Esophagus muscularis mucosa (tissue), 4 donors: ENCODE measurements around the gene TMEM86A. TPM values are rescaled to one million over a fixed set of nuclear protein-coding genes. Genes with fewer than 3 reads are reported as not detected.
A peak's percentile ranks its signal among the peaks of the same experiment; 100 is the strongest.

ENCODE experiments used
- DNase-seq: peaks from one replicate; pipeline ENCODE4 v3.0.0-alpha.2; 2017; ENCODE audit errors: extremely low spot score
- H3K27ac ChIP-seq, 4 donors: fragments of 200-600 bp; sonication (generic); replicated peaks in 1 of 4; 1 replicate in 3 of 4; 2 replicates in 1 of 4; pipeline ENCODE4 v1.5.1; 2016 to 2019; ENCODE audit warnings: mild to moderate bottlenecking in 1 of 4
- H3K27me3 ChIP-seq, 4 donors: fragments of 200-600 bp; sonication (generic); one replicate each; pipeline versions ENCODE4 v1.5.1 to v1.6.0; 2016 to 2019
- H3K36me3 ChIP-seq, 4 donors: fragments of 200-600 bp; sonication (generic); one replicate each; pipeline ENCODE4 v1.5.1; 2016 to 2019
- H3K4me1 ChIP-seq, 4 donors: fragments of 200-600 bp; sonication (generic); one replicate each; pipeline ENCODE4 v1.5.1; 2016 to 2019
- H3K4me3 ChIP-seq, 4 donors: fragments of 200-600 bp; sonication (generic); 1 replicate in 2 of 4; 2 replicates in 2 of 4; pipeline ENCODE4 v1.5.1; 2016 to 2019; ENCODE audit warnings: mild to moderate bottlenecking in 4 of 4, moderate library complexity in 1 of 4
- H3K9me3 ChIP-seq, 4 donors: fragments of 200-600 bp; sonication (generic); 1 replicate in 3 of 4; 2 replicates in 1 of 4; pipeline ENCODE4 v1.5.1; 2016 to 2019
- EP300 ChIP-seq: sonication (generic); formaldehyde crosslinking; IDR thresholded peaks from one replicate; pipeline ENCODE4 v1.6.1; 2017; ENCODE audit warnings: antibody characterized with exemption
- POLR2A ChIP-seq: fragments of 450-650 bp; IDR thresholded peaks from one replicate; pipeline ENCODE4 v1.6.1; 2017; ENCODE audit warnings: antibody characterized with exemption, moderate library complexity, mild to moderate bottlenecking, low read depth
- POLR2AphosphoS5 ChIP-seq, 2 donors: sonication (generic); formaldehyde crosslinking; IDR thresholded peaks; one replicate each; pipeline ENCODE4 v1.6.1; 2017; ENCODE audit warnings: antibody characterized with exemption in 2 of 2
- WGBS: methylation state at CpG from one replicate; pipeline ENCODE4 v1.1.5; 2018; 5-methylcytosine and 5-hydroxymethylcytosine counted together
- intact Hi-C: fragments of 100-400 bp; cut with DNase I; formaldehyde crosslinking; loops from one replicate; pipeline ENCODE4 v1.15.1; 2023
- total RNA-seq, 4 donors: library from RNA; depleted of rRNA; stranded (reverse); fragments of >200 nt; gene quantifications; one replicate each; pipeline versions ENCODE4 v1.1.0 to v1.2.1, GENCODE V29; 2016
- TF ChIP-seq, protein P1 (sequence below), 3 experiments: fragments of 200-600 bp in 2 of 3; fragments of 450-650 bp in 1 of 3; sonication (generic) in 2 of 3; IDR thresholded peaks; one replicate each; pipeline ENCODE4 v1.5.1; 2017 to 2019; ENCODE audit warnings: antibody characterized with exemption in 3 of 3, mild to moderate bottlenecking in 2 of 3, moderate library complexity in 1 of 3

The TMEM86A gene
- total RNA-seq, 4 donors from 2014 or later: 2.5 to 5.5 (median 4.2) TPM

DNA sequence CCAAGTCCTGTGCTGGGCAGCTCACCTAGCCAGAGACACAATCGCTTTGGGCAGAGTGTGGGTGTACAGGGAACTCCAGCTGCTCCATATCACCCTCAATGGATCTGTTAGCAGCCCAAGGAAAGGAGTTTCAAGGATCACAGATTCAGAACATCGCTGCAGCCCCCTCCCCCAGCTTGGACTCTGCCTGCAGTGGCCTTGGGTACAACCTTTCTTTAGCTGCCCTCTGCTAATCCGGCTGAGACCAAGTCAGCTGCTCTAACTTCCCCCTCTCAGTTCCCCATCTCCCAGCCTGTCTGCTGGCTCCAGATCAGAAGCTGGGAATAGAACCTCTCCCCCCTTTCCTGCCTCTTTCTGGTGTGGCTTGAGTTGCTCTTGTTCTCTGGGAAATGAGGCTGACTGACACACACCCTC, 1.3 kb downstream of the TMEM86A start:
- peak overlapping the region; percentile 90 to 98 (median 95) for H3K4me3 ChIP-seq
- no peak for TF ChIP-seq POLR2A
- no peak for TF ChIP-seq EP300
- peak in 1 of 2 donors; percentile 10 for TF ChIP-seq POLR2AphosphoS5 (IDR thresholded peaks at IDR 0.05)
- intact Hi-C loops: loop anchor here (5.0 kb wide), 1 partner anchor 63 kb away; no protein-coding TSS in a partner anchor
- no peaks in the 10 kb centered on the region for H3K27me3 ChIP-seq
- 65% methylated on average over 3 of the region's 3 CpGs for WGBS
- peaks cover 5 to 19% (median 17%) of the 10 kb centered on the region in 4 donors for H3K36me3 ChIP-seq
- no peaks in the 10 kb centered on the region for H3K9me3 ChIP-seq
- peak overlapping the region in 3 of 4 donors; percentile 85 to 88 (median 87) for H3K27ac ChIP-seq
- no peak for DNase-seq
- H3K4me1 ChIP-seq: peaks cover 18 to 31% (median 27%) of the 10 kb centered on the region in 4 donors

DNA sequence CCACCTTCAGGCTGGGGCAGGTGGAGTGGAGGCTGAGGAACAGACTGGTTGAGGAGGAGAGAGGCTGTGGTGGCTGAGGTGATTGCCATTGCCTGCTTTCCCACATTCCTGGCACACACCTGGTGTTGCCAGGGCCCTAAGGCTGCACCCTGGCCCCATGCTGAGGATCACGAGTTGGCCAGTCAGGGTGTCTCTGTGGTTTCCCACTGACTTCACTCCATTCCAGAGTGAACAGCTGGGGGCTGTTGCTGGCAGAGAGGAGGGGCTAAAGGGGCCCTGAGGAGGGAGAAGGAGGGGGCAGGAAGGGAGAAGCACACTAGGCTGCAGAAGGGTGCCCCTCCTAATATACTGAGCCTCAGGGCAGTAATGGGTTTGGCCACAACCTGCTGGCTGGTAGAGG, 1.8 kb downstream of the TMEM86A start:
- peaks cover 23 to 36% (median 32%) of the 10 kb centered on the region in 4 donors for H3K4me1 ChIP-seq
- no peaks in the 10 kb centered on the region for H3K27me3 ChIP-seq
- peak overlapping the region in 1 of 4 donors; percentile 11 for H3K27ac ChIP-seq
- intact Hi-C loops: no loop called here
- H3K9me3 ChIP-seq: no peaks in the 10 kb centered on the region
- TF ChIP-seq, protein P1, sequence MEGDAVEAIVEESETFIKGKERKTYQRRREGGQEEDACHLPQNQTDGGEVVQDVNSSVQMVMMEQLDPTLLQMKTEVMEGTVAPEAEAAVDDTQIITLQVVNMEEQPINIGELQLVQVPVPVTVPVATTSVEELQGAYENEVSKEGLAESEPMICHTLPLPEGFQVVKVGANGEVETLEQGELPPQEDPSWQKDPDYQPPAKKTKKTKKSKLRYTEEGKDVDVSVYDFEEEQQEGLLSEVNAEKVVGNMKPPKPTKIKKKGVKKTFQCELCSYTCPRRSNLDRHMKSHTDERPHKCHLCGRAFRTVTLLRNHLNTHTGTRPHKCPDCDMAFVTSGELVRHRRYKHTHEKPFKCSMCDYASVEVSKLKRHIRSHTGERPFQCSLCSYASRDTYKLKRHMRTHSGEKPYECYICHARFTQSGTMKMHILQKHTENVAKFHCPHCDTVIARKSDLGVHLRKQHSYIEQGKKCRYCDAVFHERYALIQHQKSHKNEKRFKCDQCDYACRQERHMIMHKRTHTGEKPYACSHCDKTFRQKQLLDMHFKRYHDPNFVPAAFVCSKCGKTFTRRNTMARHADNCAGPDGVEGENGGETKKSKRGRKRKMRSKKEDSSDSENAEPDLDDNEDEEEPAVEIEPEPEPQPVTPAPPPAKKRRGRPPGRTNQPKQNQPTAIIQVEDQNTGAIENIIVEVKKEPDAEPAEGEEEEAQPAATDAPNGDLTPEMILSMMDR (IDR thresholded peaks at IDR 0.05): no peak
- TF ChIP-seq EP300 (no peak), POLR2AphosphoS5 (IDR thresholded peaks at IDR 0.05) (no peak), POLR2A (no peak)
- 100% methylated on average over 1 of the region's 1 CpG for WGBS
- no peak for DNase-seq
- no peak overlapping the region for H3K4me3 ChIP-seq
- peaks cover 5 to 19% (median 17%) of the 10 kb centered on the region in 4 donors for H3K36me3 ChIP-seq

DNA sequence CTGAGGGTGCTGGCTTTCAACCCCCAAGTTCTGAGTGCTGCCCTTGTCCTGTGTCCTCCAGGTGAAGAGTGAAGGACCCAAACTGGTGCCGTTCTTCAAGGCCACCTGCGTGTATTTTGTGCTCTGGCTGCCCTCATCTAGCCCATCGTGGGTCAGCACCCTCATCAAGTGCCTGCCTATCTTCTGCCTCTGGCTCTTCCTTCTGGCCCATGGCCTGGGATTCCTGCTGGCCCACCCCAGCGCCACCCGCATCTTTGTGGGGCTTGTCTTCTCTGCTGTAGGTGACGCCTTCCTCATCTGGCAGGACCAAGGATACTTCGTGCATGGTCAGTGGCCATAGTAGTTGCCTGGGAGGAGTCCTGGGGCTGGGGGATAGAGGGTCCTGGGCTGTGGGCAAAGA, 2.3 kb downstream of the TMEM86A start:
- Histone ChIP-seq H3K27ac (no peak overlapping the region), H3K9me3 (no peaks in the 10 kb centered on the region), H3K27me3 (no peaks in the 10 kb centered on the region), H3K36me3 (peaks cover 5 to 19% (median 17%) of the 10 kb centered on the region in 4 donors), H3K4me1 (peaks cover 28 to 40% (median 37%) of the 10 kb centered on the region in 4 donors), H3K4me3 (no peak overlapping the region)
- DNase-seq: no peak
- TF ChIP-seq POLR2AphosphoS5 (IDR thresholded peaks at IDR 0.05) (no peak), EP300 (no peak), POLR2A (no peak)
- TF ChIP-seq, protein P1 (IDR thresholded peaks at IDR 0.05): no peak
- intact Hi-C loops: no loop called here
- WGBS: 97% methylated on average over 7 of the region's 7 CpGs

DNA sequence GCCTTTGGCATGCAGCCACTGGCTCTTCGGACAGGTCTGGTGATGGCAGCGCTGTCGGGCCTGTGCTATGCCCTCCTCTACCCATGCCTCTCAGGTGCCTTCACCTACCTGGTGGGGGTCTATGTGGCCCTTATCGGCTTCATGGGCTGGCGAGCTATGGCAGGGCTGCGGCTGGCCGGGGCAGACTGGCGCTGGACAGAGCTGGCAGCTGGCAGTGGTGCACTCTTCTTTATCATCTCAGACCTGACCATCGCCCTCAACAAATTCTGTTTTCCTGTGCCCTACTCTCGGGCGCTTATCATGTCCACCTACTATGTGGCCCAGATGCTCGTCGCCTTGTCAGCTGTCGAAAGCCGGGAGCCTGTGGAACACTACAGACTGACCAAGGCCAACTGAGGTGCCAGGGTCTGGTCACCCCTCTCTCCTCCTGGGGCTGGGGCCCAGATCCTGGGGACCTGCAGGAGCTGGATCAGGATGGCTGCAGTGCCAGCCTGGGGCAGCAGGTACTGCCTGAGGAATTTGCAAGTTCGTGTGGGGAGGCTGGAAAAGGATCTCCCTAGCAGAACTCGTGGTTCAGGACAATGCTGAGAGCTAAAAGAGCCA, 3.1 kb downstream of the TMEM86A start:
- WGBS: 96% methylated on average over 7 of the region's 17 CpGs
- intact Hi-C loops: no loop called here
- H3K4me1 ChIP-seq: peaks cover 32 to 48% (median 44%) of the 10 kb centered on the region in 4 donors
- no peaks in the 10 kb centered on the region for H3K27me3 ChIP-seq
- no peak overlapping the region for H3K4me3 ChIP-seq
- DNase-seq: no peak
- H3K9me3 ChIP-seq: no peaks in the 10 kb centered on the region
- peaks cover 5 to 19% (median 17%) of the 10 kb centered on the region in 4 donors for H3K36me3 ChIP-seq
- no peak overlapping the region for H3K27ac ChIP-seq
- TF ChIP-seq POLR2AphosphoS5 (IDR thresholded peaks at IDR 0.05): no peak
- TF ChIP-seq EP300: no peak
- TF ChIP-seq, protein P1 (IDR thresholded peaks at IDR 0.05): no peak
- no peak for TF ChIP-seq POLR2A

DNA sequence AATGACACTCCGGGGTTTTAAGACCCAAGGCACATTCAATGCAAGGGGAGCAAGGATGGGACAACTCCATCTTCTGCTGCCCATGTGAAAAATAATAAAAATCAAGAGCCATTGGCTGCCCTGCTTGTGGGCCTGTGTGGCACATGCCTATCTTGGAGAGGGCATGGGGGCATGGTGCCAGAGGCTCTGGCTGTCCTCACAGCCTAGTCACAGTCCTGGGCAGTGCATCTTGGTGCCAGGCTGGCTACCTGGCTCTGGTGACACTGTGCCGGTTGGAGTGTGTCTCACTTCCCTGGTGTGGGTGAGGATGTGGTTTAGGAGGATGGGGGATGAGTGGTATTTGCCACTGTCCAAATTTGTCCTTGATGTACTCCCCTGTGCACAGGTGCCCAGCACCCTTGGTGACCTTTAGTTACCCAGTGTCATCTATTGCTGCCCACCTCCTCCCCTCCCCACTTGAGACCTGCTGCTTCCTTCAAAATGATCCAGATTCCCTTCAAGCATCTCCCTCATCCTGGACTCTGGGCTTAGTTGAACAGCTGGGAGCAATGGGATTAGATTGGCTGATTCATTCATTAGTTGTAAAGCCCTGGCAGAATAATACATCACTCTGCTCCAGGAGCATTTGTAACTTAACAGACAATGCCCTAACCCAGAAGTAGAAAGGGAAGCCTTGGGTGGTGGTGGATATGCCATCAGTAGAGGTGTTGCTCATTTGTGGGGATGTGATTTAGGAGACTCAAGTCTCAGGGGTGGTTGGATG, 4.6 kb downstream of the TMEM86A start:
- Histone ChIP-seq H3K27me3 (no peaks in the 10 kb centered on the region), H3K4me1 (peaks cover 32 to 48% (median 43%) of the 10 kb centered on the region in 4 donors), H3K36me3 (peaks cover 5 to 19% (median 17%) of the 10 kb centered on the region in 4 donors), H3K9me3 (no peaks in the 10 kb centered on the region), H3K4me3 (no peak overlapping the region), H3K27ac (no peak overlapping the region)
- TF ChIP-seq, protein P1 (IDR thresholded peaks at IDR 0.05): no peak
- TF ChIP-seq EP300 (no peak), POLR2AphosphoS5 (IDR thresholded peaks at IDR 0.05) (no peak), POLR2A (no peak)
- WGBS: 80% methylated on average over 1 of the region's 2 CpGs
- intact Hi-C loops: no loop called here
- no peak for DNase-seq
